ENCODE results near the gene SPOP. TPM values are rescaled to one million over a fixed set of nuclear protein-coding genes. Genes with fewer than 3 reads are reported as not detected.

SPOP gene
- total and polyA plus RNA-seq, 5 donors from 2014 or later = 66.3 to 123 (median 97.4) TPM

DNA sequence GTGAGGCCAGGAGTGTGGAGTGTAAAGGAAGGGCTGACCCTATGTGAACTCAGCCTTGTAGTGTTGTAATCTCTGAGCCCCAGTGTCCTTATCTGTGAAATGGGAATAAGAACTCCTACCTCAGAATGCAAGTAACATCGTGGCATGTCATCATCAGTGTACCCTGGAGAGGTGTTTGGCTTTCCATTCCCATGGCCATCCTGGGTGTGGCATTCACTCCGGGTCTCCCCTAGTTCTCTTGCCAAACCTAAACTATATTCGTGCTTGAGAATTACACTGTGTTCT is 100.3 kb downstream of the SPOP start:
- no peaks in the 10 kb centered on the region for H3K36me3 Mint-ChIP-seq
- Histone ChIP-seq H3K27me3 (ENCODE audit: control insufficient read depth, insufficient read depth, low read length) (peaks cover 10% of the 10 kb centered on the region), H3K4me1 (ENCODE audit: control insufficient read depth, insufficient read depth, low read length, poor library complexity, severe bottlenecking) (peaks cover 14% of the 10 kb centered on the region), H3K27ac (ENCODE audit: insufficient read depth, low read length, poor library complexity, severe bottlenecking) (no peak overlapping the region), H3K4me3 (ENCODE audit: low read depth, low read length) (no peak overlapping the region), H3K9me3 (ENCODE audit: control insufficient read depth in 2 of 2, low read length in 2 of 2) (no peaks in the 10 kb centered on the region), H3K36me3 (ENCODE audit: control insufficient read depth, insufficient read depth, low read length) (no peaks in the 10 kb centered on the region)
- H3K4me3 Mint-ChIP-seq = peak overlapping the region in 3 of 4 donors; percentile 38 to 84 (median 38)
- DNase-seq (no peak), ATAC-seq (ENCODE audit: low read depth in 2 of 2) (no peak)
- H3K27me3 Mint-ChIP-seq = peaks cover 55% of the 10 kb centered on the region
- no peak overlapping the region for H3K27ac Mint-ChIP-seq
- H3K4me1 Mint-ChIP-seq = peaks cover 0 to 18% (median 5%) of the 10 kb centered on the region in 4 donors
- peaks cover 0 to 3% (median 0%) of the 10 kb centered on the region in 7 donors for H3K9me3 Mint-ChIP-seq

DNA sequence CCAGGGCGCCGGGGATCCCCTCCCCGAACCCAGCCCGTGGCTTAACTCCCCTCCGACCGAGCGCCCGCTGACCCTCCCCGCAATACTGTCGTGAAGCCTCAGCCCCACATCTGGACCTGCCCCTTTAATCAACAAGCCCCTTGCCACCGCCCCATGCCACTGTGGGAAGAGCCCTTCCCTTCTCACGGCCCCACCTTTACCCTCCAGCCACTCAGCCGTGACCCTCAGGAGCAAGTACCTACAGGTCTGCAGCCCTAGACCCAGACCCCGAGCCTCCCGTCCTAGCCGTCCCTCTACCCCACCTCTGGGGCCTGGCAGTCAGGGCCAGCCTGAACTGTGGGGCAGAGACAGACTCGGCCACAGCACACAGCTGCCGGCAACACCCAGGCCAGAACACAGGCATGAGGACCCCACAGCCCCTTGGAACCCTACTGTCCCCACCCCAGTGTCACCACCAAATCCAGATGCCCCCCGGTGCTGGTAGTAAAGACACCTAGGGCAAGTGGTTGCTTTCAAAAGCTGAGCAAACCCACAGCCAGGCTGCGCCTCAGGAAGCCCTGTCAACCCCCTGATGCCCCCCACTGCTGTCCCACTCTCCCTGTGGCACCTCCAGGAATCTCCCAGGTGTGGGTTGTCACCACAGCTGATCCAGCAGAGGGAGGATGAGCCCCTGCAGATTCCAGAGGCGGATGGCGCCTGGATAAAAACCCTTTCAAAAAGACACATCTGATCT is 100.8 kb downstream of the SPOP start:
- Histone ChIP-seq H3K9me3 (ENCODE audit: control insufficient read depth in 2 of 2, low read length in 2 of 2) (no peaks in the 10 kb centered on the region), H3K27ac (ENCODE audit: insufficient read depth, low read length, poor library complexity, severe bottlenecking) (peak overlapping the region; percentile 5), H3K27me3 (ENCODE audit: control insufficient read depth, insufficient read depth, low read length) (peaks cover 10% of the 10 kb centered on the region), H3K4me3 (ENCODE audit: low read depth, low read length) (no peak overlapping the region), H3K4me1 (ENCODE audit: control insufficient read depth, insufficient read depth, low read length, poor library complexity, severe bottlenecking) (peaks cover 14% of the 10 kb centered on the region), H3K36me3 (ENCODE audit: control insufficient read depth, insufficient read depth, low read length) (no peaks in the 10 kb centered on the region)
- Mint-ChIP-seq H3K27ac (no peak overlapping the region), H3K9me3 (peaks cover 0 to 3% (median 0%) of the 10 kb centered on the region in 7 donors), H3K4me1 (peaks cover 0 to 18% (median 5%) of the 10 kb centered on the region in 4 donors), H3K36me3 (no peaks in the 10 kb centered on the region), H3K4me3 (peak overlapping the region; percentile 11 to 84 (median 42)), H3K27me3 (peaks cover 55% of the 10 kb centered on the region)
- DNase-seq = no peak
- no peak for ATAC-seq (ENCODE audit: low read depth in 2 of 2)

DNA sequence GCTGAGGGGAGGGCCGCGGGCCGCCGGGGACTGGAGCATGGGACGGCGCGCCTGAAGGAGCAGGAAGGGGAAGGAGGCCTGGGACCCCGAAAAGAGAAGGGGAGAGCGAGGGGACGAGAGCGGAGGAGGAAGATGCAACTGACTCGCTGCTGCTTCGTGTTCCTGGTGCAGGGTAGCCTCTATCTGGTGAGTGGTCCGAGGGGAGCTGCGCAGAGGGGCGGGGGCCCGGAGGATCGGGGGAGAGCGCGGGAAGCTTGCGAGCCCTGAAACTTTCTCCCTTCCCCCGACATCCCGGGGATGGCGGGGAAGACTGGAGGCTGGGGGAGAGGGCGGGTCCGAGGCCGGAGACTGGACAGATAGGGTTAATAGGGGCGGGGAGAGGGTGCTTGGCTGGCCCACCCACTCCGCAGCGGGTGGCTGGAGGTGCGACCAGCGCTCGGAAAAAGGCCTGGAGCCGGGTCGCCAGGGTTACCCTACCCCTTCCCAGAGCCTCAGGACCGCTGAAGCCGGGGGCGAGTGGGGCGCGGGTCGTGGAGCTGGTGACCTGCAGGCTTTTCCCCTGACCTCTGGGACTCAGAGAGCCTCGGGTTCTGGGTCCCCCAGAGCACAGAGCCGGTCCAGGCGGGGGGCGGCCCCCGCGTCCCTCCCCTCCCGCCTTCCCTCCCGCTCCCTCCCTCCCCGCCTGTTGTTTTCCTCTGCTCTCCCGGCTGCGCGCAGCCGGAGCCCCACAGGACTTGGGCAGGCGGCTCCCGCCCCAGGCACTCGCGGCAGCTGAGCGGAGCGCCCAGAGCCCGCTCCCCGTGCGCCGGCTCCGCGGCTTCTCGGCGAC is 101.6 kb downstream of the SPOP start:
- Histone ChIP-seq H3K9me3 (ENCODE audit: control insufficient read depth in 2 of 2, low read length in 2 of 2) (no peaks in the 10 kb centered on the region), H3K36me3 (ENCODE audit: control insufficient read depth, insufficient read depth, low read length) (no peaks in the 10 kb centered on the region), H3K27me3 (ENCODE audit: control insufficient read depth, insufficient read depth, low read length) (peaks cover 10% of the 10 kb centered on the region), H3K4me1 (ENCODE audit: control insufficient read depth, insufficient read depth, low read length, poor library complexity, severe bottlenecking) (peaks cover 14% of the 10 kb centered on the region), H3K27ac (ENCODE audit: insufficient read depth, low read length, poor library complexity, severe bottlenecking) (peak overlapping the region; percentile 5), H3K4me3 (ENCODE audit: low read depth, low read length) (no peak overlapping the region)
- ATAC-seq (ENCODE audit: low read depth in 2 of 2) = no peak
- peak overlapping the region in 3 of 4 donors; percentile 52 to 82 (median 55) for H3K4me3 Mint-ChIP-seq
- peaks cover 0 to 3% (median 0%) of the 10 kb centered on the region in 7 donors for H3K9me3 Mint-ChIP-seq
- no peaks in the 10 kb centered on the region for H3K36me3 Mint-ChIP-seq
- peaks cover 0 to 22% (median 9%) of the 10 kb centered on the region in 4 donors for H3K4me1 Mint-ChIP-seq
- no peak for DNase-seq
- no peak overlapping the region for H3K27ac Mint-ChIP-seq
- peaks cover 63% of the 10 kb centered on the region for H3K27me3 Mint-ChIP-seq

DNA sequence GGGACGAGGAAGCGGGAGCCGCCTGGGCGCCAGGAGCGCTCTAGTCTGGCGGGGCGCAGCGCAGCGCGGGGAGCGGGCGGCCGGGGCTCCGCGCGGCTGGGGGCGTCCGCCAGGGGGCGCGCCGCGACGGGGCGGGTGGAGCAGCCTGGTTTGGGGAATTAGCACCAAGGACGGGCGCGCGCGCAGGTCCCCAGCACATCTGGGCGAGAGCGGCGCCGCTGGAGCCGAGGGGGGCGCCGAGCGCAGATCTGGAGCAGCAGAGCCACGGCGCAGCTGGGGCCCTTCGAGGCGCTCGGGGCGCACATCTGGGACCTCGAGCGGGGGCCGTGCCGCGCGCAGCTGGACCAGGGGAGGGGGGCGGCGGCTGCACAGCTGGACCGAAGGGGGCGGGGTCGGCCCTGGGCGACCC is 102.2 kb downstream of the SPOP start, which contains the start of gene NXPH3:
NXPH3 (plus strand) TSS at position 193 of the 409 bp plus-strand sequence. CDS start 349 bp downstream, outside the sequence.
- ATAC-seq (ENCODE audit: low read depth in 2 of 2) (peak; percentile 33 to 62), DNase-seq (peak; percentile 46 to 54 (median 51))
- peak within 1 kb of the TSS; percentile 5 for H3K27ac ChIP-seq (ENCODE audit: insufficient read depth, low read length, poor library complexity, severe bottlenecking)
- Mint-ChIP-seq H3K9me3 (peaks cover 0 to 3% (median 0%) of the 10 kb centered on the region in 7 donors), H3K4me1 (peaks cover 0 to 28% (median 11%) of the 10 kb centered on the region in 4 donors), H3K27me3 (peaks cover 67% of the 10 kb centered on the region), H3K4me3 (peak within 1 kb of the TSS; percentile 49 to 82 (median 54)), H3K36me3 (no peaks in the 10 kb centered on the region), H3K27ac (no peak within 1 kb of the TSS)
- peaks cover 10% of the 10 kb centered on the region for H3K27me3 ChIP-seq (ENCODE audit: control insufficient read depth, insufficient read depth, low read length)
- H3K4me3 ChIP-seq (ENCODE audit: low read depth, low read length) = no peak within 1 kb of the TSS
- peaks cover 14% of the 10 kb centered on the region for H3K4me1 ChIP-seq (ENCODE audit: control insufficient read depth, insufficient read depth, low read length, poor library complexity, severe bottlenecking)
- no peaks in the 10 kb centered on the region for H3K36me3 ChIP-seq (ENCODE audit: control insufficient read depth, insufficient read depth, low read length)
- no peaks in the 10 kb centered on the region for H3K9me3 ChIP-seq (ENCODE audit: control insufficient read depth in 2 of 2, low read length in 2 of 2)

DNA sequence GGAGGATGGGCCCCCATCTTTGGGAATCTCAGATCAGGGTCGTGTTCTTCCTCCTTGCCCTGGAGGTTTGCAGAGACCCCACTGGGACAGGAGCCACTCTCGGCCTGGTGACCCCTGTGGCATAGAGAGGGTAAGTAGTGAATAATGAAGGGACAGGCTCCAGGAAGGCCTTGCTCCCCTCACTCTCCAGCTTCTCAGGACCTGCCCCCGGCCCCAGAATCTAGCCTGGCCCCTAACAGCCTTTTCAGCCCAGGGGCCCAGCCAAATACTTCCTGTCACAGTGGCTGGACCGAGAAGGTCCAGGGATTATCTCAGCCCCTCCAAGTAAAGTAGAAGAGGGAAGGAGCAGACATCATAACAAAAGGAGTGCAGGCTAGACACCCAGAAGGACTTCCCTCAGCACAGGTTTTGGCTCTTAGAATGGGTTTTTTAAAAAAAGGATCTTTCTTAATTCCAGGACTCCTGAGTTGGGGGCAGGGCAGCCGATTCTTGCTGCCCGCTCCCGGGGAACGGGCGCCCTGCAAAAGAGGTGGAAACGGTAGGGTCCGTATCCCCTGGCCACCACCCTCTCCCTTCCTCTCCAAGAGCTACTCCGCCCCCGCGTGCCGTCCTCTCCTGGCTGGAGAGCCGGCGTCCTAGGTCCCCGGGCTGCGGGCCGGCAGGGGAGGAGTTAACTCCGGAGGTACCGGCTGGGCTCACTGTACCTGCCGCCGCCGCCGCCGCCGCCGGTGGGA is 102.8 kb downstream of the SPOP start:
- peak overlapping the region in 2 of 4 donors; percentile 39 to 49 for H3K4me3 Mint-ChIP-seq
- H3K27ac Mint-ChIP-seq = no peak overlapping the region
- peaks cover 67% of the 10 kb centered on the region for H3K27me3 Mint-ChIP-seq
- Histone ChIP-seq H3K4me1 (ENCODE audit: control insufficient read depth, insufficient read depth, low read length, poor library complexity, severe bottlenecking) (peaks cover 18% of the 10 kb centered on the region), H3K9me3 (ENCODE audit: control insufficient read depth in 2 of 2, low read length in 2 of 2) (no peaks in the 10 kb centered on the region), H3K36me3 (ENCODE audit: control insufficient read depth, insufficient read depth, low read length) (no peaks in the 10 kb centered on the region), H3K27ac (ENCODE audit: insufficient read depth, low read length, poor library complexity, severe bottlenecking) (no peak overlapping the region), H3K27me3 (ENCODE audit: control insufficient read depth, insufficient read depth, low read length) (peaks cover 10% of the 10 kb centered on the region), H3K4me3 (ENCODE audit: low read depth, low read length) (no peak overlapping the region)
- ATAC-seq (ENCODE audit: low read depth in 2 of 2) (no peak), DNase-seq (no peak)
- no peaks in the 10 kb centered on the region for H3K36me3 Mint-ChIP-seq
- peaks cover 0 to 32% (median 11%) of the 10 kb centered on the region in 4 donors for H3K4me1 Mint-ChIP-seq
- peaks cover 0 to 3% (median 0%) of the 10 kb centered on the region in 7 donors for H3K9me3 Mint-ChIP-seq

DNA sequence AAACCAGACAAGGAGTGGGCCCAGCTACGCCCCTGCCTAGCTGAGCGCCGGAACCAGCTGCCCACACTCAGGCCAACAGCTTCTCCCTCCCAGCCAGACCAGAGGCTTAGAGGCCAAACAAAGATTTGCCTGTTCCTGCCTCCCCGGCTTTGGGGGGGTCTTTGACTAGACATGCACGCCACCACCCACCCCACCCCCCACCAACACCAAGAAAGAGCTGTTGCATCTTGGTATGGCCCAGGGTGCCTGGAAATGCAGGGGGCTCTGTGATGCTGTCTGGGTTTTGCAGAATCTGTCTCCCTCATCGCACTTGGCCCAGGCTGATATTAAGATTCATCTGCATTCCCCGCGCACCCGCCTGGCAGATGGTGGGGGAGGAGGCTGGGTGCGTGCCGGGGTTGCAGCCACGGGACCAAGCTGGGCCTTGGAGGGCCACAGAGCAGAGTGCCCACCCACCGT is 103.5 kb downstream of the SPOP start:
- DNase-seq = no peak
- H3K27me3 Mint-ChIP-seq = peaks cover 72% of the 10 kb centered on the region
- H3K27ac Mint-ChIP-seq = no peak overlapping the region
- H3K27me3 ChIP-seq (ENCODE audit: control insufficient read depth, insufficient read depth, low read length) = peaks cover 10% of the 10 kb centered on the region
- peaks cover 22% of the 10 kb centered on the region for H3K4me1 ChIP-seq (ENCODE audit: control insufficient read depth, insufficient read depth, low read length, poor library complexity, severe bottlenecking)
- H3K4me1 Mint-ChIP-seq = peaks cover 0 to 37% (median 13%) of the 10 kb centered on the region in 4 donors
- H3K36me3 Mint-ChIP-seq = no peaks in the 10 kb centered on the region
- no peak for ATAC-seq (ENCODE audit: low read depth in 2 of 2)
- H3K4me3 Mint-ChIP-seq = peak overlapping the region in 2 of 4 donors; percentile 26 to 47
- H3K27ac ChIP-seq (ENCODE audit: insufficient read depth, low read length, poor library complexity, severe bottlenecking) = no peak overlapping the region
- H3K9me3 Mint-ChIP-seq = peaks cover 0 to 2% (median 0%) of the 10 kb centered on the region in 7 donors
- H3K9me3 ChIP-seq (ENCODE audit: control insufficient read depth in 2 of 2, low read length in 2 of 2) = no peaks in the 10 kb centered on the region
- no peak overlapping the region for H3K4me3 ChIP-seq (ENCODE audit: low read depth, low read length)
- H3K36me3 ChIP-seq (ENCODE audit: control insufficient read depth, insufficient read depth, low read length) = no peaks in the 10 kb centered on the region

Data from CD4-positive, CD25-positive, alpha-beta regulatory T cell (primary cell).